Effector CD8-positive, alpha-beta T cell (primary cell): ENCODE data around the gene HIGD1C.
"Not testable (repeated sequence)": the region's sequence is repeated elsewhere in the genome, so short reads cannot be mapped to it uniquely, and the experiment has no call there.

Source experiments
- DNase-seq: peaks from one replicate; lab custom pipeline; 2025; lab: John Stamatoyannopoulos, UW

HIGD1C gene

GRCh38 chr12:50984586-50985298 lies 32.4 kb downstream of the HIGD1C start:
- DNase-seq: no peak

DNA sequence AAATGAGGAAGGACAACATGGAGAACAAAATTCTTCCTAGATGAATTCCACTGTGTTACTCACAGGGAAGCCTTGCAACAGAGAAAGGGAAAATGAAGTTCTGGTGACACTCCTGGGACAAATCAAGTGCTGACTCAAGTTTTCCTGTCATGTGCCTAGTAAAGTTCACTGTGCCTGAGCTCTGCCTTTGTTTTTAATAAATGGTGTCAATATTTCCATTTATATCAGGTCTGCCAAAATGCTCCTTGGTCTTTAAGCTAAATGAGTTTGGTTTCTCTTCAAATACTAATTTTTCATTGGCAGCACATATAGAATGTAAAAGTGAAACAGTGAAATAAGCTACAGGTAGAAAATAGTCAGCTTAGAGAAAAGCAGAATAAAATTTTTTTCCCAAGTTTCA lies 33.0 kb downstream of the HIGD1C start:
- DNase-seq: no peak

DNA sequence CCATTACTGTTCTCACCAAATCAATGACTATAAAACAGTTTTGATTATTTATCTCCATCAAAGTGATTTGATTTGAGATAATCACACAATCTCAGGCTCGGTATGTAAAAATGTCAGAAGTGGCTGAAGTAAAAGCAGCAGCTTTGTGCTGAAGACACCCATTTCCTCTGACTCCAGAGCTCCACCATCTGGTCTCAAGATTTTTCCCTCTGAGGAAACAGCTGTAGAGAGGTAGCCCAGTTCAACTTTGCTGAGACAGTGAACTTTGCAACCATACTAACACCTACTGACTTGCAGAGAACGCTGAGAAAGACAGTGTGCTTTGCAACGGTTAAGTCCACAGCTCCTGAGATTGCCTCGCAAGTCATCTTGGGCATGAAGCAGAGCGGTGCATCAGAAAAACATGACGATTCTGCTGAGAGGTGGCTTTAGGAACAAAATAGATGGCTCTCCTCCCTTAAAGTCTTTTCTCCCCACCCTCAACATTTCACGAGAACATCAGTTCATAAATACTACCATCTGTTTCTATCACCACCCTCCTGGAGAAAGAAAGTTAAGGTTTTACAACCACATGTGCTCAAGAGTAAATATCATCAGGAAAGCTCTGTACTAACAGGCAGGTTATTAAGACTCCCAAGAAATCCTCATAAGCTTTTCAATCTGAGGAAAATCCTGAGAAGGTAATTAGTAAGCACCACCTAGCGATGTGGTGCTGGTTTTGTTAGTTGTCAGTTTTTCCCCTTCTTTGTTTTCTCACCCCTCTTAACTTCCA lies 34.8 kb downstream of the HIGD1C start:
- no peak for DNase-seq

DNA sequence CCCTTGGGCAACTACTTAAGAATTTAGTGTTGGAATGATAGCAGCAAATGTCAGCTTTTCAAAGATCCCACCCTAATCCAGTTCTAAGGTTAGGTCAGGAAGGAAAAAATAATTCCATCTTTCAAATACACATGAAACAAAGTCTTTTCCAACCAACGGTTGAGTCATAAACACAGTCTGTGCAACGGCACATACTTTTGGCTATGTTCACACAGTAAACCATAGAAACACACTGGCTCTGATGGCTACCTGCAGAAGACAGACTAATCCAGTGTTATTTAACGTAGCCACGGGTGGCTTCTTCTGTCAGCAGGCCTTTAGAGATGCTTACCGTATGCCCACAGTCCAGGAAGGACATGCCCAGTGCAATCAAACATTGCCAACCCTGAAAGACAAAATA lies 35.7 kb downstream of the HIGD1C start:
- no peak for DNase-seq

DNA sequence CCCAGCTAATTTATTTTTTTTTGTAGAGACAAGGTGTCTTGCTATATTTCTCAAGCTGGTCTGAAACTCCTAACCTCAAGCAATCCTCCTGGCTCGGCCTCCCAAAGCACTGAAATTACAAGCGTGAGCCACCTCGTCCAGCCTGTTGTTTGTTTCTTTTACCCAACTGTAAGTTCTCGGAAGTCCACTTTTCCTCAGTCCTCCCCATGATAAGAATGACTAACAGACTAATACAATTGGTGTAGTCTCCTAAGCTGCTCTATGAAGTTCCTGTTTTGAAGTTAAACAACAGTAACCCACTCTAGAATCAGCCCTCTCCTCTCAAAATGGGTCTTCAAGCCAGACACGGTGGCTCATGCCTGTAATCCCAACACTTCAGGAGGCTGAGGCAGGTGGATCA lies 36.5 kb downstream of the HIGD1C start:
- no peak for DNase-seq

DNA sequence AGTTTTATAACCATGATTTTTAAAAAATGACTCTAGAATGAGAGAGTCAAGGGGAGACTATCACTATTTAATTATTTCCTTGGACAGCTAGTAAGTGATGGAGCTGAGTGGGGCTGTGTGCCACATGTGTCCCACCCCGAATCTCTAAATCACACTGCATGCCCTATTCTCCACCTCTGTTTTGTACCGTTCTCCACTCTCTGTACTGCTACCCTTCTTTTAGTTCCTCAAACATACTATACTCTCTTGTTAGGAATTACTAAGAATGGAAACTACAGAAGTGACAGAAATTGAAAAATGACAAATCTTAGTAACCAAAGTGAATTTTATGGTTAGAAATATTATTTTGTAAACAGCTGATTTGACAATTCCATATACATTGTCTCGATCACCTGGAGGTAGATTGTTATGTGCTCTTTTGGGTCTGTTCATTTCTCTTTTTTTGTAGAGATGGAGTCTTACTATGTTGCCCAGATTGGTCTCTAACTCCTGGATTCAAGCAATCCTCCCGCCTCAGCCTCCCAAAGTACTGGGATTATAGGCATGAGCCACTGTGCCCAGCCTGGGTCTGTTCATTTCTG lies 37.9 kb downstream of the HIGD1C start:
- no peak for DNase-seq

DNA sequence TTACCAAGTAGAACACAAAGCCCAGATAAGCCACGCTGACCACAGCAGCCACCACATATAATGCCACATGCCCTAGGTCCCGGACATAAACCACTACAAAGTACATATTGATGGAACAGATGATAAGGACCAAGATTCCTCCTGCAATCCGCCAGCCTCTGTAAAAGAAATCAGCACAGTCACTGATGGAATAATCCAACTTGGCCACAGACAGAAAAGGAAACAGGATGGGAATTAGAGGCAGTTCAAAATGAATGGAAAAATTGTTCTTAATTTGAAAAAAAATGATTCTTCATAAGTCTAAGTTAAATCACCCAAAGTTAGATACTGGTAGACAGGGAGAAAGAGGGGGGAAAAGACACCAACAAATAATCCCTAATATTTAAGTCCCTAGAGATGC lies 38.4 kb downstream of the HIGD1C start:
- no peak for DNase-seq

- DNase-seq: no peak
Measured at GRCh38 chr12:50991291-50991690, 38.9 kb downstream of the HIGD1C start.

DNA sequence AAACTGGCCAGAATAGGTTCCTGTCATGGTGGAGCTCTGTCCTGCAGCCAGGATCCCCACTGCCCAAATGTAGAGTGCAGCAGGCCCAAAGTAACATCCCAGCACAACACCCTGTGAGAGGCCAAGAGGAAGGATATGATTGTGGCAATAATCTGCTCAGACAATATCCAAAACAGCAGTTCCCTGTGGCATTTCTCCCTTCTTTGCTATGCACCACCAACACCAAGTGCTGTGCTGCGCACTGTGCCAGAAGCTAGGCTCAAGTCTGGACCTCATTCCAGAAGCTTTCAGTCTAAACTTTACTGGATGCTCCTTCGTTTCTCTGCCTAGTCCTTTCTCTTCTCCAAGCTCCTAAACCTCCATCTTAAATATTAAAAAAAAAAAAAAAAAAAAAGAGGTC lies 40.5 kb downstream of the HIGD1C start:
- DNase-seq: no peak

DNA sequence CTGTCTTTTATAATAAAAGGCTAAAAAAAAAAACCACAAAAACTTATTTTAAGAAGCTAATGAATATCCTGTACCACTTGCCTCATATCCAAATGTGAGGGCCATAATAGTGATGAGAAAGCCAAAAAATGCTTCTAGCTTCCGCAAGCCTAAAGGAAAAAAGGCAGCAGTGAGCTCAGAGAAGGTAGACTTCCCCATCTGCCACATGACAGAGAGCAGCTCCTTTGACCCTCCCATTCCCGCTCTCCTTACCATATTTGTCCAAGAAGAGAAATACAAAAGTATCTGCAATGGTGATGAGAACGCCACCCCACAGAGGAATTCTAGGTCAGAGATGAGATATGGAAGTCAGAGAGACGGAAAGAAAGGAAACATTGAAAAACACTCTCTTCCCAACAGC lies 46.7 kb downstream of the HIGD1C start:
- DNase-seq: no peak

DNA sequence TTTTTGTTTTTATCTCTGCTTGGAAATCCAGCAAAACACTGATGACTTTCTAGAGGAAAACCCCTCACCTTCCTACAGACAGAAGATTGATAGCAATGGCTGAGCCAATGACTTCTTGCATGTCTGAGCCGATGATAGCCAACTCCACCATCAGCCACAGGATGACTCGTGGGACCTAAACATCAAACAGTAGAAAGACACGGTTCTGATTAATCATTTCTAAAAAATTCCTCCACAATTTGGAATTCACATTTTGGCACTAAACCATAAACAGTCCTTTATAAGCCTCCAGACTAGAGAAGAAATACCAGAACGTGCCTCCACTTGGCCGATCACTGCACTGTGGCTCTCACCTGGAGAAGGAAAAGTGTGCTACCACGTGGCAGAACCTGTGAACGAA lies 47.9 kb downstream of the HIGD1C start:
- no peak for DNase-seq

GRCh38 chr12:51001799-51002198 lies 49.5 kb downstream of the HIGD1C start:
- no peak for DNase-seq

GRCh38 chr12:51004504-51004903 lies 52.2 kb downstream of the HIGD1C start:
- no peak for DNase-seq

- DNase-seq: no peak
Measured at GRCh38 chr12:51005030-51005429, 52.7 kb downstream of the HIGD1C start.

GRCh38 chr12:51005671-51006070 lies 53.3 kb downstream of the HIGD1C start:
- DNase-seq: no peak

DNA sequence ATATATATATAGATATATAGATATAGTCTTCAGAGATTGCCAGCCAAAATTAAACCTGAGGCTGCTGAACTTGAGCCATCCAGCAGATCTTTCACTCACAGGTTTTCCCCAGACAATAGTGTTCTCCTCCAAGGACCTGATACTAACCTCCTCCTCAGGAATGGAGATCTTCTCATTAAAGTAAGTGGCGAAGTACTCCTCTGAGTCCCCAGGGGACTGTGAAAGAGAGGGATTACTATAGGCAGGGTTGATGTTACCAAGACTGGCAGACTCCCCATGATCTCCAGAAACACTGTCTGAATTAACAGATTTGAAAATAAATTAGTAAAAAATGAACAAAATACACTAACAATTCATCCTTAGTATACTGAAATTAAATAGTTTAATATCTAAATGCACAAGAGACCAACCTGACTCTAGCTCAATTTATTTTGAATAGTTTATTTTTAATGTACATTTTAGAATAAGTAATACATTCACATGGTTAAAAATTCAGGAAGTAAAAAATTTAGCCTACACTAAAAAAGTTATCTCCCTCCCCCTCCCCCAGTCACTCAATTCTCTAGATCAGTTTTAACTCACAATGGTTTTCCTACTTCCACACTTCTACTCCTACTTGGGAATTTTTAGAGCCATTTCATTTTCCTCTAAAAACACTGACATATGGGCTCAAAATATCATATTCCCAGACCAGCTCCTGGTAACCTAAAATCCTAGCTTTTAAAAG lies 56.1 kb downstream of the HIGD1C start:
- no peak for DNase-seq

GRCh38 chr12:51009056-51009440 lies 56.7 kb downstream of the HIGD1C start:
- DNase-seq: peak; percentile 32

GRCh38 chr12:51011955-51012354 lies 59.6 kb downstream of the HIGD1C start:
- no peak for DNase-seq

- no peak for DNase-seq
Measured at GRCh38 chr12:51012570-51013236, 60.4 kb downstream of the HIGD1C start.

GRCh38 chr12:51013441-51013840 lies 61.1 kb downstream of the HIGD1C start:
- no peak for DNase-seq

- DNase-seq: not testable (repeated sequence)
Measured at GRCh38 chr12:51014467-51014866, 62.1 kb downstream of the HIGD1C start.

- no peak for DNase-seq
Measured at GRCh38 chr12:51017452-51017851, 65.1 kb downstream of the HIGD1C start.
